Mesendoderm (in vitro differentiated cells): Measurements from ENCODE around the gene CNTN5.
"Not testable (repeated sequence)": the region's sequence is repeated elsewhere in the genome, so short reads cannot be mapped to it uniquely, and the experiment has no call there.

ENCODE experiments used
- DNase-seq: peaks from one replicate; pipeline ENCODE4 v3.0.0; 2013
- H2AK5ac ChIP-seq: 2 replicates; pipeline ENCODE4 v1.6.1; 2013; ENCODE audit warnings: low read length, inconsistent platforms
- H2BK120ac ChIP-seq: 2 replicates; pipeline ENCODE4 v1.6.1; 2013; ENCODE audit warnings: low read depth, mild to moderate bottlenecking, low read length, moderate library complexity, mixed read lengths
- H2BK15ac ChIP-seq: replicated peaks from 2 replicates; pipeline ENCODE4 v1.6.1; 2013; ENCODE audit warnings: low read depth, mild to moderate bottlenecking, moderate library complexity
- H2BK5ac ChIP-seq: 2 replicates; pipeline ENCODE4 v1.6.1; 2013; ENCODE audit warnings: low read length, inconsistent platforms
- H3K18ac ChIP-seq: 2 replicates; pipeline ENCODE4 v1.6.1; 2013; ENCODE audit warnings: mild to moderate bottlenecking, low read length, mixed read lengths
- H3K23ac ChIP-seq: one replicate; pipeline ENCODE4 v1.6.1; 2013; ENCODE audit warnings: low read length
- H3K27ac ChIP-seq: 2 replicates; pipeline ENCODE4 v1.5.1; 2013; ENCODE audit warnings: low read depth, mild to moderate bottlenecking, inconsistent platforms, low read length, moderate library complexity
- H3K27me3 ChIP-seq: 2 replicates; pipeline ENCODE4 v1.6.1; 2013; ENCODE audit warnings: low read length, control low read depth, mild to moderate bottlenecking, inconsistent platforms; ENCODE audit not compliant: insufficient read depth, poor library complexity
- H3K36me3 ChIP-seq: 2 replicates; pipeline ENCODE4 v1.6.1; 2013; ENCODE audit warnings: low read length, inconsistent platforms; ENCODE audit not compliant: control insufficient read depth, insufficient read depth
- H3K4ac ChIP-seq: one replicate; pipeline ENCODE4 v1.6.1; 2013; ENCODE audit warnings: low read depth, mild to moderate bottlenecking, low read length, moderate library complexity
- H3K4me1 ChIP-seq: 2 replicates; pipeline ENCODE4 v1.6.1; 2013; ENCODE audit warnings: low read depth, low read length, inconsistent platforms; ENCODE audit not compliant: control insufficient read depth
- H3K4me2 ChIP-seq: 2 replicates; pipeline ENCODE4 v1.6.1; 2013; ENCODE audit warnings: low read length
- H3K4me3 ChIP-seq: 2 replicates; pipeline ENCODE4 v1.5.1; 2013; ENCODE audit warnings: mild to moderate bottlenecking, low read length
- H3K56ac ChIP-seq: one replicate; pipeline ENCODE4 v1.6.1; 2013; ENCODE audit warnings: low read length
- H3K79me1 ChIP-seq: 2 replicates; pipeline ENCODE4 v1.6.1; 2013; ENCODE audit warnings: low read length, inconsistent platforms
- H3K79me2 ChIP-seq: 2 replicates; pipeline ENCODE4 v1.6.1; 2013; ENCODE audit warnings: mild to moderate bottlenecking, low read length; ENCODE audit not compliant: control insufficient read depth, insufficient read depth
- H3K9ac ChIP-seq: 2 replicates; pipeline ENCODE4 v1.6.1; 2013; ENCODE audit warnings: low read length, inconsistent platforms
- H4K5ac ChIP-seq: one replicate; pipeline ENCODE4 v1.6.1; 2013; ENCODE audit warnings: low read length
- H4K8ac ChIP-seq: one replicate; pipeline ENCODE4 v1.6.1; 2013; ENCODE audit warnings: low read depth, mild to moderate bottlenecking, control low read depth, low read length, moderate library complexity
- WGBS: extraction: QIAGEN DNeasy Blood & Tissue Kit; methylation state at CpG from one replicate; pipeline ENCODE4 v1.1.7; 2013; ENCODE audit warnings: low lambda C conversion rate, missing lambda C conversion rate; ENCODE audit not compliant: insufficient coverage; ENCODE audit errors: extremely low coverage; 5-methylcytosine and 5-hydroxymethylcytosine counted together

CNTN5 gene

GRCh38 chr11:99814738-99815137, 794.0 kb downstream of the CNTN5 start:
- no peak overlapping the region for H4K8ac ChIP-seq
- H3K79me1 ChIP-seq, result no peaks in the 10 kb centered on the region
- no peak overlapping the region for H3K23ac ChIP-seq
- no peak overlapping the region for H2BK15ac ChIP-seq
- H2AK5ac ChIP-seq, result no peak overlapping the region
- WGBS, result no CpG with 5 or more reads among the region's 5 CpGs
- no peaks in the 10 kb centered on the region for H3K27me3 ChIP-seq
- no peaks in the 10 kb centered on the region for H3K36me3 ChIP-seq
- peak; percentile 40 for DNase-seq
- no peaks in the 10 kb centered on the region for H3K4me1 ChIP-seq
- H3K9ac ChIP-seq, result no peak overlapping the region
- H3K4me2 ChIP-seq, result no peak overlapping the region
- no peak overlapping the region for H3K18ac ChIP-seq
- no peak overlapping the region for H3K4ac ChIP-seq
- H3K27ac ChIP-seq, result no peak overlapping the region
- no peaks in the 10 kb centered on the region for H3K79me2 ChIP-seq
- H4K5ac ChIP-seq, result no peak overlapping the region
- H3K56ac ChIP-seq, result no peak overlapping the region
- no peak overlapping the region for H2BK120ac ChIP-seq
- H2BK5ac ChIP-seq, result no peak overlapping the region
- H3K4me3 ChIP-seq, result no peak overlapping the region

DNA sequence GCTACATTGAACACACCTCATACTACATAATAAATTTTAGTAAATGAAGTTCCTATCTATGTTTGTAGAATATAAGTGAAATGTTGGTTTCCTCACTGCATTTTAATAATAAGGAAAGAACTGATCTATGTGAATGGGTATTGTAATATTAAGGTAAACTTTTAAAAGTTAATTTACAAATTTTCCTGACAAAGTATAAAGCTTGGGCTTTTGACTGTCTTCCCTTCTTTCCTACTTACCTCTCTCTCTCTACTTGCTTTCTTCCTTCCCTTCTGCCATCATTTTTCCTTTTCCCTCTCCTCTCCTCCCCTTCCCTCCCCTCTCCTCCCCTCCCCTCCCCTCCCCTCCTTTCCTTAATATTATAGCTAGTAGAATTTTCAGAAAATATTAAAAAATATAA, 798.2 kb downstream of the CNTN5 start:
- no peak for DNase-seq
- Histone ChIP-seq H3K4ac (no peak overlapping the region), H2BK15ac (no peak overlapping the region)

DNA sequence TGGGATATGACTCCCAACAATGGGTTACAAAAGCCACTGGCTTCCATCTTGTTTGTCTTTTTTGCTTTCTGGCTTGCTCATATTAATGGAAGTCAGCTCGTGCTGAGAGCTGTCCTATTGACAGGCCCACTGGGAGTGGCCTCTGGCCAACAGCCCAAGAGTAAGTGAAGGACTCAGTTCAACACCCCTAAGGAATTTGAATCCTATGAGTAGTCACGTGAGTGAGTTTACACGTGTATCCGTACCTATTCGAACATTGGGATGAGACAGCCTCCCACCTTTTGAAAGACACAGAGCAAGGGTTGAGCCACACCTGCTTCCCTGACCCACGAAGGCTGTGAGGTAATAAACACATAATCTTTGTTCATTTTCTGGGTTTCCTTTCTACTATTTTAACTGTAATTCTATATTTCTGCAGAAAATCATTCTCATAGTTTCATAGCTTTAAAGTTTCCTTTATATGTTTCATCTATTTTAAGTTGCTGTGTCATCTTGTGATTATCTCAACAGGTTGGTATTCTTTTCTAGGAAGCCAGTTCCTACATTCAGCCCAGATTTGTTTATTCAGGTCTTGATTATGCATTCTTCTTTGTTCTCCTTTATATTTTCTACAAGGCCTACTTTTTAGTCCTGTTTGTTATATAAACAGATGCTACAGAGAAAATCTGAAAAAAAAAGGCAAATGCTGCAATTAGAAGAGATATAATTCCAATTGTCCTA, 802.3 kb downstream of the CNTN5 start:
- Histone ChIP-seq H4K8ac (no peak overlapping the region), H3K36me3 (no peaks in the 10 kb centered on the region), H3K18ac (no peak overlapping the region), H3K56ac (no peak overlapping the region), H4K5ac (no peak overlapping the region), H3K4me3 (no peak overlapping the region), H3K4me1 (no peaks in the 10 kb centered on the region), H2BK120ac (no peak overlapping the region), H3K9ac (no peak overlapping the region), H2BK15ac (no peak overlapping the region), H3K27me3 (no peaks in the 10 kb centered on the region), H2AK5ac (no peak overlapping the region), H3K79me2 (no peaks in the 10 kb centered on the region), H3K79me1 (no peaks in the 10 kb centered on the region), H3K4ac (no peak overlapping the region), H3K27ac (no peak overlapping the region), H2BK5ac (no peak overlapping the region), H3K23ac (no peak overlapping the region), H3K4me2 (no peak overlapping the region)
- no CpG with 5 or more reads among the region's 6 CpGs for WGBS
- peak; percentile 24 for DNase-seq

More for the DNA sequence above, 798.2 kb downstream of the CNTN5 start:
- Histone ChIP-seq H3K4me1 (no peaks in the 10 kb centered on the region), H3K23ac (no peak overlapping the region), H3K79me2 (no peaks in the 10 kb centered on the region), H3K4me2 (no peak overlapping the region), H3K56ac (no peak overlapping the region), H2BK120ac (no peak overlapping the region), H3K4me3 (no peak overlapping the region), H4K5ac (no peak overlapping the region), H4K8ac (no peak overlapping the region), H3K36me3 (no peaks in the 10 kb centered on the region), H3K18ac (no peak overlapping the region), H3K27me3 (no peaks in the 10 kb centered on the region), H3K79me1 (no peaks in the 10 kb centered on the region), H2BK5ac (no peak overlapping the region), H2AK5ac (no peak overlapping the region), H3K27ac (no peak overlapping the region), H3K9ac (no peak overlapping the region)

DNA sequence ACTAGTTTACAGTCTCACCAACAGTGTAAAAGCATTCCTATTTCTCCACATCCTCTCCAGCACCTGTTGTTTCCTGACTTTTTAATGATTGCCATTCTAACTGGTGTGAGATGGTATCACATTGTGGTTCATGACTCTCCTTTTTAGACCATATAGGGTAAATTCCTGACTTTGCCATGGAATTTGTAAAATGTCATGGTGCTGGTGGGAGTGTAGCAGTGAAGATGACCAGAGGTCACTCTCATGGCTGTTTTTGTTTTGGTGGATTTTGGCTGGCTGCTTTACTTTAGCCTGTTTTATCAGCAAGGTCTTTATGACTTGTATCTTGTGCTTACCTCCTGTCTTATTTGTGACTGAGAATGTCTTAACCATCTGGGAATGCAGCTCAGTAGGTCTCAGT, 816.0 kb downstream of the CNTN5 start:
- DNase-seq, result peak; percentile 2
- H2BK15ac ChIP-seq, H3K79me1 ChIP-seq, H3K9ac ChIP-seq, H3K4me2 ChIP-seq, H4K5ac ChIP-seq, H2AK5ac ChIP-seq, H3K4ac ChIP-seq, H2BK120ac ChIP-seq, H3K27ac ChIP-seq, H2BK5ac ChIP-seq, H3K79me2 ChIP-seq, H3K4me1 ChIP-seq, H3K56ac ChIP-seq, H3K36me3 ChIP-seq, H3K18ac ChIP-seq, H3K4me3 ChIP-seq, H3K23ac ChIP-seq, H4K8ac ChIP-seq, H3K27me3 ChIP-seq: not testable (repeated sequence)

GRCh38 chr11:99841885-99842284, 821.1 kb downstream of the CNTN5 start:
- no CpG with 5 or more reads among the region's 7 CpGs for WGBS
- no peak overlapping the region for H2BK5ac ChIP-seq
- no peak overlapping the region for H3K18ac ChIP-seq
- H2BK120ac ChIP-seq, result no peak overlapping the region
- DNase-seq, result no peak
- H3K4ac ChIP-seq, result no peak overlapping the region
- H3K27ac ChIP-seq, result no peak overlapping the region
- H4K8ac ChIP-seq, result no peak overlapping the region
- H3K4me1 ChIP-seq, result no peaks in the 10 kb centered on the region
- H3K56ac ChIP-seq, result no peak overlapping the region
- H3K4me3 ChIP-seq, result no peak overlapping the region
- no peak overlapping the region for H2BK15ac ChIP-seq
- H3K4me2 ChIP-seq, result no peak overlapping the region
- H4K5ac ChIP-seq, result no peak overlapping the region
- H2AK5ac ChIP-seq, result no peak overlapping the region
- H3K27me3 ChIP-seq, result no peaks in the 10 kb centered on the region
- no peaks in the 10 kb centered on the region for H3K36me3 ChIP-seq
- no peaks in the 10 kb centered on the region for H3K79me1 ChIP-seq
- H3K9ac ChIP-seq, result no peak overlapping the region
- H3K23ac ChIP-seq, result no peak overlapping the region
- no peaks in the 10 kb centered on the region for H3K79me2 ChIP-seq

DNA sequence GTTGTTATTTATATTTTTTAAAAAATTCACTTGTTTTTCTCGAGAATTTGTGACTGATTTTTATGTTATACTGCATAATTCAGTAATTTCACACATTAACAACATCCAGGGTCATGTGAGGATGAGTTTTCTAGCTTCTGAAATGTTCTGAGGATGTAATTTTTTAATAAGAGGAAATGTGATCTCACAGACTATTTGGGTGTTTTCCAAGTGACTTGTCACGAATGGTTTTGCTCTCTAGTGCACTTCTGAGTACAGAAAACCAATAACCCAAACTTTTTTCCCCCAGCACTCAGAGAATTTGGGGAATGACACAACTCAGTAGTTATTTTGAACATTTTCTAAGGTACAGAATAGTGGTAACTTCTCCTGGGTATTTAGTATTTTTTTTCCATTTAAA, 845.2 kb downstream of the CNTN5 start:
- Histone ChIP-seq H2BK5ac (no peak overlapping the region), H2BK120ac (no peak overlapping the region), H2BK15ac (no peak overlapping the region), H3K27ac (no peak overlapping the region), H3K18ac (no peak overlapping the region), H3K79me1 (no peaks in the 10 kb centered on the region), H3K4ac (no peak overlapping the region), H3K4me1 (no peaks in the 10 kb centered on the region), H3K56ac (no peak overlapping the region), H3K9ac (no peak overlapping the region), H4K5ac (no peak overlapping the region), H2AK5ac (no peak overlapping the region), H3K27me3 (no peaks in the 10 kb centered on the region), H3K36me3 (no peaks in the 10 kb centered on the region), H4K8ac (no peak overlapping the region), H3K4me3 (no peak overlapping the region), H3K23ac (no peak overlapping the region), H3K79me2 (no peaks in the 10 kb centered on the region), H3K4me2 (no peak overlapping the region)
- DNase-seq, result no peak
- WGBS, result no CpG with 5 or more reads among the region's 2 CpGs
